Activated naive CD8-positive, alpha-beta T cell treated with anti-CD3 and anti-CD28 coated beads for 36 hours (primary cell): ENCODE results near the gene KIAA0513. TPM values are rescaled to one million over a fixed set of nuclear protein-coding genes. Genes with fewer than 3 reads are reported as not detected.

Source experiments
- DNase-seq: peaks from one replicate; pipeline ENCODE4 v3.0.0; 2021
- H3K27ac Mint-ChIP-seq: one replicate; pipeline ENCODE4 v1.8.0; 2022; ENCODE audit warnings: mild to moderate bottlenecking, moderate library complexity, mixed read lengths
- H3K27me3 Mint-ChIP-seq: one replicate; pipeline ENCODE4 v1.8.0; 2022; ENCODE audit warnings: mild to moderate bottlenecking, mixed read lengths
- H3K36me3 Mint-ChIP-seq: one replicate; pipeline ENCODE4 v1.8.0; 2021; ENCODE audit warnings: mild to moderate bottlenecking, mixed read lengths
- H3K4me1 Mint-ChIP-seq: one replicate; pipeline ENCODE4 v1.8.0; 2021; ENCODE audit warnings: mixed read lengths
- H3K4me3 Mint-ChIP-seq: one replicate; pipeline ENCODE4 v1.8.0; 2022; ENCODE audit warnings: mild to moderate bottlenecking, moderate library complexity, mixed read lengths
- H3K9me3 Mint-ChIP-seq: one replicate; pipeline ENCODE4 v1.8.0; 2022; ENCODE audit warnings: mixed read lengths
- total RNA-seq, 2 experiments: library from RNA; stranded (reverse); gene quantifications; one replicate each; pipeline ENCODE4 v1.2.3, GENCODE V29; 2021

Gene KIAA0513
- total RNA-seq, 2 experiments from 2014 or later, result 2.4 to 3.3 TPM

- Mint-ChIP-seq H3K4me3 (no peak overlapping the region), H3K27ac (no peak overlapping the region), H3K36me3 (no peaks in the 10 kb centered on the region), H3K4me1 (peaks cover 5% of the 10 kb centered on the region), H3K9me3 (no peaks in the 10 kb centered on the region), H3K27me3 (no peaks in the 10 kb centered on the region)
- no peak for DNase-seq
These were observed 62.6 kb downstream of the KIAA0513 start for GRCh38 chr16:85090181-85090580.

- no peak overlapping the region for H3K4me3 Mint-ChIP-seq
- no peaks in the 10 kb centered on the region for H3K9me3 Mint-ChIP-seq
- no peaks in the 10 kb centered on the region for H3K27me3 Mint-ChIP-seq
- H3K36me3 Mint-ChIP-seq, result no peaks in the 10 kb centered on the region
- DNase-seq, result no peak
- H3K4me1 Mint-ChIP-seq, result peaks cover 5% of the 10 kb centered on the region
- no peak overlapping the region for H3K27ac Mint-ChIP-seq
These were observed 63.4 kb downstream of the KIAA0513 start for GRCh38 chr16:85090873-85091521.

GRCh38 chr16:85091522-85091910, 63.9 kb downstream of the KIAA0513 start:
- H3K4me3 Mint-ChIP-seq, result no peak overlapping the region
- DNase-seq, result no peak
- no peaks in the 10 kb centered on the region for H3K27me3 Mint-ChIP-seq
- no peak overlapping the region for H3K27ac Mint-ChIP-seq
- no peaks in the 10 kb centered on the region for H3K9me3 Mint-ChIP-seq
- H3K36me3 Mint-ChIP-seq, result no peaks in the 10 kb centered on the region
- peaks cover 5% of the 10 kb centered on the region for H3K4me1 Mint-ChIP-seq

GRCh38 chr16:85092309-85092708, 64.7 kb downstream of the KIAA0513 start:
- H3K9me3 Mint-ChIP-seq, result no peaks in the 10 kb centered on the region
- DNase-seq, result no peak
- no peak overlapping the region for H3K27ac Mint-ChIP-seq
- no peak overlapping the region for H3K4me3 Mint-ChIP-seq
- peaks cover 5% of the 10 kb centered on the region for H3K4me1 Mint-ChIP-seq
- no peaks in the 10 kb centered on the region for H3K36me3 Mint-ChIP-seq
- no peaks in the 10 kb centered on the region for H3K27me3 Mint-ChIP-seq

GRCh38 chr16:85092851-85093250, 65.3 kb downstream of the KIAA0513 start:
- Mint-ChIP-seq H3K27me3 (no peaks in the 10 kb centered on the region), H3K9me3 (no peaks in the 10 kb centered on the region), H3K4me1 (peaks cover 5% of the 10 kb centered on the region), H3K4me3 (no peak overlapping the region), H3K36me3 (no peaks in the 10 kb centered on the region), H3K27ac (no peak overlapping the region)
- no peak for DNase-seq

- Mint-ChIP-seq H3K27me3 (no peaks in the 10 kb centered on the region), H3K36me3 (no peaks in the 10 kb centered on the region), H3K9me3 (no peaks in the 10 kb centered on the region), H3K27ac (no peak overlapping the region), H3K4me1 (peaks cover 5% of the 10 kb centered on the region), H3K4me3 (no peak overlapping the region)
- DNase-seq, result no peak
These were observed 66.1 kb downstream of the KIAA0513 start for GRCh38 chr16:85093705-85094104.

GRCh38 chr16:85094176-85094805, 66.7 kb downstream of the KIAA0513 start:
- Mint-ChIP-seq H3K36me3 (no peaks in the 10 kb centered on the region), H3K27ac (no peak overlapping the region), H3K9me3 (no peaks in the 10 kb centered on the region)

GRCh38 chr16:85094812-85095211, 67.2 kb downstream of the KIAA0513 start:
- no peaks in the 10 kb centered on the region for H3K9me3 Mint-ChIP-seq
- DNase-seq, result no peak
- no peak overlapping the region for H3K27ac Mint-ChIP-seq
- H3K36me3 Mint-ChIP-seq, result no peaks in the 10 kb centered on the region
- no peak overlapping the region for H3K4me3 Mint-ChIP-seq
- no peaks in the 10 kb centered on the region for H3K27me3 Mint-ChIP-seq
- peaks cover 5% of the 10 kb centered on the region for H3K4me1 Mint-ChIP-seq

More at GRCh38 chr16:85094176-85094805, 66.7 kb downstream of the KIAA0513 start:
- DNase-seq, result no peak
- Mint-ChIP-seq H3K4me3 (no peak overlapping the region), H3K27me3 (no peaks in the 10 kb centered on the region), H3K4me1 (peaks cover 5% of the 10 kb centered on the region)

GRCh38 chr16:85096921-85097320, 69.3 kb downstream of the KIAA0513 start:
- no peaks in the 10 kb centered on the region for H3K27me3 Mint-ChIP-seq
- no peak for DNase-seq
- peaks cover under 1% of the 10 kb centered on the region for H3K4me1 Mint-ChIP-seq
- H3K36me3 Mint-ChIP-seq, result no peaks in the 10 kb centered on the region
- no peaks in the 10 kb centered on the region for H3K9me3 Mint-ChIP-seq
- H3K27ac Mint-ChIP-seq, result no peak overlapping the region
- no peak overlapping the region for H3K4me3 Mint-ChIP-seq

GRCh38 chr16:85098565-85098964, 71.0 kb downstream of the KIAA0513 start:
- H3K4me3 Mint-ChIP-seq, result no peak overlapping the region
- H3K27me3 Mint-ChIP-seq, result no peaks in the 10 kb centered on the region
- no peaks in the 10 kb centered on the region for H3K36me3 Mint-ChIP-seq
- H3K27ac Mint-ChIP-seq, result no peak overlapping the region
- peaks cover 6% of the 10 kb centered on the region for H3K4me1 Mint-ChIP-seq
- DNase-seq, result no peak
- no peaks in the 10 kb centered on the region for H3K9me3 Mint-ChIP-seq

GRCh38 chr16:85100265-85100664, 72.7 kb downstream of the KIAA0513 start:
- Mint-ChIP-seq H3K27ac (no peak overlapping the region), H3K4me3 (no peak overlapping the region), H3K4me1 (peaks cover 19% of the 10 kb centered on the region), H3K36me3 (no peaks in the 10 kb centered on the region), H3K9me3 (no peaks in the 10 kb centered on the region), H3K27me3 (no peaks in the 10 kb centered on the region)
- no peak for DNase-seq

- no peaks in the 10 kb centered on the region for H3K27me3 Mint-ChIP-seq
- DNase-seq, result no peak
- H3K9me3 Mint-ChIP-seq, result no peaks in the 10 kb centered on the region
- peaks cover 21% of the 10 kb centered on the region for H3K4me1 Mint-ChIP-seq
- no peaks in the 10 kb centered on the region for H3K36me3 Mint-ChIP-seq
- H3K4me3 Mint-ChIP-seq, result no peak overlapping the region
- no peak overlapping the region for H3K27ac Mint-ChIP-seq
These were observed 74.5 kb downstream of the KIAA0513 start for GRCh38 chr16:85101956-85102630.

- Mint-ChIP-seq H3K9me3 (no peaks in the 10 kb centered on the region), H3K4me3 (no peak overlapping the region), H3K27me3 (no peaks in the 10 kb centered on the region), H3K36me3 (no peaks in the 10 kb centered on the region), H3K27ac (no peak overlapping the region), H3K4me1 (peaks cover 21% of the 10 kb centered on the region)
- DNase-seq, result no peak
These were observed 75.8 kb downstream of the KIAA0513 start for GRCh38 chr16:85103114-85104079.

GRCh38 chr16:85104147-85104546, 76.6 kb downstream of the KIAA0513 start:
- no peak for DNase-seq
- peaks cover 21% of the 10 kb centered on the region for H3K4me1 Mint-ChIP-seq
- no peak overlapping the region for H3K27ac Mint-ChIP-seq
- no peaks in the 10 kb centered on the region for H3K36me3 Mint-ChIP-seq
- H3K27me3 Mint-ChIP-seq, result no peaks in the 10 kb centered on the region
- H3K9me3 Mint-ChIP-seq, result no peaks in the 10 kb centered on the region
- H3K4me3 Mint-ChIP-seq, result no peak overlapping the region
